Activated CD4-positive, alpha-beta T cell treated with anti-CD3 and anti-CD28 coated beads, Interleukin-2, amount 10 ng/mL, durations not matched to agents 24 days and 14 days (primary cell): ENCODE data around the gene ABCC6. TPM values are rescaled to one million over a fixed set of nuclear protein-coding genes. Genes with fewer than 3 reads are reported as not detected.
"Not testable (repeated sequence)": the region's sequence is repeated elsewhere in the genome, so short reads cannot be mapped to it uniquely, and the experiment has no call there.

Source experiments
- DNase-seq: peaks from one replicate; pipeline ENCODE4 v3.0.0; 2022
- H3K27ac Mint-ChIP-seq: one replicate; pipeline ENCODE4 v1.8.0; 2022; ENCODE audit warnings: mild to moderate bottlenecking, mixed read lengths
- H3K27me3 Mint-ChIP-seq: one replicate; pipeline ENCODE4 v1.8.0; 2022; ENCODE audit warnings: mixed read lengths
- H3K36me3 Mint-ChIP-seq: one replicate; pipeline ENCODE4 v1.8.0; 2022; ENCODE audit warnings: low read depth, mild to moderate bottlenecking, mixed read lengths
- H3K4me1 Mint-ChIP-seq: one replicate; pipeline ENCODE4 v1.8.0; 2021; ENCODE audit warnings: mixed read lengths
- H3K4me3 Mint-ChIP-seq: one replicate; pipeline ENCODE4 v1.8.0; 2022; ENCODE audit warnings: mild to moderate bottlenecking, moderate library complexity, mixed read lengths
- H3K9me3 Mint-ChIP-seq: one replicate; pipeline ENCODE4 v1.8.0; 2021; ENCODE audit warnings: mixed read lengths
- intact Hi-C: fragments of 100-400 bp; cut with micrococcal nuclease; formaldehyde crosslinking; loops from one replicate; pipeline ENCODE4 v1.15.1; 2023
- total RNA-seq: library from RNA; stranded (reverse); gene quantifications from 2 replicates; pipeline ENCODE4 v1.2.3, GENCODE V29; 2022

Gene ABCC6
- total RNA-seq, 1 donor from 2014 or later, result not detected

DNA sequence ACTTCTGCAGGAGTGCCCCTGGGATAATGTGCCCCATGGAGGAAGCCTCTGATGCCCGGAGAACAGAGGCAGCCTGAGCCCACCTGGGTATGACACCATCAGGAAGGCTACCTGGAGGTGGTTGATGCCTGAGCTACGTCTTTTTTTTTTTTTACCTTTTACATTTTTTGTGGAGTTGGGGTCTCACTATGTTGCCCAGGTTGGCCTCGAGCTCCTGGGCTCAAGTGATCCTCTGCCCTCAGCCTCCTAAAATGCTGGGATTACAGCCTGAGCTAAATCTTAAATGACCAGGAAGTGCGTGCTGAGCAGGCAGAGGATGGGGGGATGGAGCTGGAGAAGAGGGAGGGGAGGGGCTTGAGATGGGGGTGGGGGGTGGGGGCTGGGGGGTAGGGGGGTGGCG is 32.7 kb downstream of the ABCC6 start:
- Mint-ChIP-seq H3K4me3 (no peak overlapping the region), H3K27me3 (peaks cover 3% of the 10 kb centered on the region), H3K36me3 (no peaks in the 10 kb centered on the region), H3K9me3 (no peaks in the 10 kb centered on the region), H3K4me1 (no peaks in the 10 kb centered on the region), H3K27ac (no peak overlapping the region)
- DNase-seq, result no peak
- intact Hi-C loops, result no loop called here

DNA sequence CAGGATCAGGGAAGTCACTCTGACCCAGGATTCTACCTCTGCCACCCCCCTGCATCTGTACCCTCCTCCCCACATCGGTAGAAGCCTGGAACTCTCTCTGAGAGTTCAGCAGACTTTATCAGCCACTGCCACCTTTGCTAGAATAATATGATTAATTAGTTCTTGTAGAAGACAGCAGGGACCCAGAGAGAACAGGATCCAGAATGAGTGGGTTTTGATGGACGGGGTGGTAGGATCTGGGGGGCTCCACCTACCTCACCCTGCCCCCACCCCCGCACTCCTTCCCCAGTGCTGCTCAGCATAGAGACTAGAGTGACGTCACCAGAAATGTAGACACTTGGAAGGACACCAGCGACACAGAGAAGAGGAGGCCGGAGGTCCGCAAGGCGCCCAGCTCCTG is 33.5 kb downstream of the ABCC6 start:
- H3K4me1 Mint-ChIP-seq, result no peaks in the 10 kb centered on the region
- H3K27ac Mint-ChIP-seq, result no peak overlapping the region
- intact Hi-C loops, result no loop called here
- H3K27me3 Mint-ChIP-seq, result peaks cover 2% of the 10 kb centered on the region
- no peaks in the 10 kb centered on the region for H3K36me3 Mint-ChIP-seq
- H3K9me3 Mint-ChIP-seq, result no peaks in the 10 kb centered on the region
- no peak for DNase-seq
- H3K4me3 Mint-ChIP-seq, result no peak overlapping the region

DNA sequence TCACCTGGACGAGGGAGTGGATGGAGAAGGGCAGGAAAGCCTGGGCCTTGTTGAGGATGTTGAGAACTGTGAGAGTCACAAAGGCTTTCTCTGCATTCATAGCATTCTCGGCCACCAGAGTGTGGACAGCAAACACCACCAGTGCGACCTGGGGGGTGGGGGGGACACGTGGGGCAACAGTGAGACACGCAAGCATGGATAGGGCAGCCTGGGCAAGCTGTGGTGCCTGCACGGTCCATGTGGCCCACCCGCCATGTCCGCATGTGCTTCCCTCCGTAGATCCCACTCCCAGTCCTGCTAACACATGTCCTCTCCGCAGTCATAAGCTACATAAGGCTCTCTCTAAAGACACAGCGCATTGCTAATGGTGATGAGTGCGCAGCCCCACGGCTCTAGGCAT is 34.5 kb downstream of the ABCC6 start:
- intact Hi-C loops, result no loop called here
- no peak for DNase-seq
- Mint-ChIP-seq H3K4me1 (no peaks in the 10 kb centered on the region), H3K27me3 (peaks cover 2% of the 10 kb centered on the region), H3K27ac (no peak overlapping the region), H3K4me3 (no peak overlapping the region), H3K36me3 (no peaks in the 10 kb centered on the region), H3K9me3 (no peaks in the 10 kb centered on the region)

DNA sequence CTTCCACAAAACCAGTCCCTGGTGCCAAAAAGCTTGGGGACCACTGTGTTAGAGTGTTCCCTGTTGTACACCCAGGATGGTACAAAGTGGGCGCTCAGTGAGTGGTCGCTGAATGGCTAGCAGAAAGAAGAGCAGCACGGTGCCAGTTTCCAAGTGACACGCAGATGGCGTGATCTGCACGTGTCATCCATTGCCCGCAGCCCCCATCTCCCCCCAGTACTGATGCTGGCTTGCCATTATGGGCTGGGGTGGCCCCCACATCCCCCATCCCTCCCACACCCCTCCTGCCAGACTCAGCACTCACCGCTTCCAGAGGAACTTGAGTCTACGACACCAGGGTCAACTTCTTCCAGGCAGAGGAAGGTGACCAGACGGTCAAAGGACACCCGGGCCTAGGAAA is 36.5 kb downstream of the ABCC6 start:
- intact Hi-C loops, result no loop called here
- H3K4me1 Mint-ChIP-seq, result no peaks in the 10 kb centered on the region
- H3K36me3 Mint-ChIP-seq, result no peaks in the 10 kb centered on the region
- H3K27me3 Mint-ChIP-seq, result peaks cover 2% of the 10 kb centered on the region
- no peaks in the 10 kb centered on the region for H3K9me3 Mint-ChIP-seq
- no peak for DNase-seq
- H3K27ac Mint-ChIP-seq, result no peak overlapping the region
- no peak overlapping the region for H3K4me3 Mint-ChIP-seq

DNA sequence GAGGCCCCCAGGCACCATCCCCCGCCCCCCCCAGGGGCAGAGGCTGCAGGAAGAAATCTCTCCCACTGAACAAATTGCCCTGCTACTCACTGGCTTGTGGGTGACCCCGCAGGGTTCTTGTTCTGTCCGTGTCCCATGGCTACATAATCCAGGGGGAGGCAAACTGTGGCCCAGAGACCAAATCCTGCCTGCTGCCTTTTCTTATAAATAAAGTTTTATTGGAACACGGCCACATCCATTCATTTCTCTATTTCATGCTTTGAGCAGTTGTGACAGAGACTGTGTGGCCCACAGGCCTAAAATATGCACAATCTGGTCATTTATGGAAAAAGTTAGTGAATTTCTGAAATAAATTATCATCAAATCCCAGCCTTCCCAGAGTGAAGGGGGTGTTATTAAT is 38.2 kb downstream of the ABCC6 start:
- DNase-seq, result no peak
- Mint-ChIP-seq H3K27ac (no peak overlapping the region), H3K4me1 (no peaks in the 10 kb centered on the region), H3K27me3 (peaks cover 2% of the 10 kb centered on the region), H3K9me3 (no peaks in the 10 kb centered on the region), H3K36me3 (no peaks in the 10 kb centered on the region), H3K4me3 (no peak overlapping the region)
- intact Hi-C loops, result no loop called here

DNA sequence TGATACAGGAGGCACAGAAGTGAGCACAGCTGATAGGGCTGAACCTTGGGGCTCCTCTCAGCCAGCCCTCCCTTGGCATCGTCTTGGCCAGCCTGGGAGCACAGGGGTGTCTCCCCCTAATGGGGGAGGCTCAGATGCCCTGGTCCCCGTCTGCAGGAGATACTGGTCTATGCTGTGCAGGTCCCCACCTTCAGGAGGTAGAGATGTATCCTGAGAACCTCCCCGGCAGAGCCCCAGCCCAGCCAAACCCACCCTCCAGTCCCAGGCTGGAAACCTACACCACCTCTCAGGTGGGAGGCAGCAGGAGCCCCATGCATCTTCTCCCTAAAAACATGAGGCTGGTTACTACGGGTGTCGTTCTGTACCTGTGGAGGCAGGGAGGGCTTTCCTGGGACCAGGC is 38.7 kb downstream of the ABCC6 start:
- Mint-ChIP-seq H3K4me1 (no peaks in the 10 kb centered on the region), H3K36me3 (no peaks in the 10 kb centered on the region), H3K4me3 (no peak overlapping the region), H3K9me3 (no peaks in the 10 kb centered on the region), H3K27me3 (peaks cover 2% of the 10 kb centered on the region), H3K27ac (no peak overlapping the region)
- intact Hi-C loops, result no loop called here
- no peak for DNase-seq

DNA sequence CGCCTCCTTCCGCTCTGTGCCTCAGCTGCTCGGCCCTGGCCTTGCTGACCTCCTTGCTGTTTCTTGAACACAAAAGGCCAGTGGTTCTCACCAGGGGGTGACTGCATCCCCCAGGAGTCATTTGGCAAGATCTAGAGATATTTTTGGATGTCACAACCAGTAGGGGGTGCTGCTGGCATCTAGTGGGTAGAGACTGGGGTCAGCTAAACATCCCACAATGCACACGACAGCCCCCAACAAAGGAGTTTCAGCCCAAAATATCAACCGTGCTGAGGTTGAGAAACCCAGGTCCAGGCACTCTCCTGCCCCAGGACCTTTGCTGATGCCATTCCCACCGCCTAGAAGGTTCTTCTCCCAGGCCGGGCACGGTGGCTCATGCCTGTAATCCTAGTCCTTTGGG is 39.7 kb downstream of the ABCC6 start:
- no peaks in the 10 kb centered on the region for H3K9me3 Mint-ChIP-seq
- no peak overlapping the region for H3K4me3 Mint-ChIP-seq
- intact Hi-C loops, result no loop called here
- DNase-seq, result no peak
- H3K36me3 Mint-ChIP-seq, result no peaks in the 10 kb centered on the region
- H3K27ac Mint-ChIP-seq, result no peak overlapping the region
- no peaks in the 10 kb centered on the region for H3K27me3 Mint-ChIP-seq
- no peaks in the 10 kb centered on the region for H3K4me1 Mint-ChIP-seq

DNA sequence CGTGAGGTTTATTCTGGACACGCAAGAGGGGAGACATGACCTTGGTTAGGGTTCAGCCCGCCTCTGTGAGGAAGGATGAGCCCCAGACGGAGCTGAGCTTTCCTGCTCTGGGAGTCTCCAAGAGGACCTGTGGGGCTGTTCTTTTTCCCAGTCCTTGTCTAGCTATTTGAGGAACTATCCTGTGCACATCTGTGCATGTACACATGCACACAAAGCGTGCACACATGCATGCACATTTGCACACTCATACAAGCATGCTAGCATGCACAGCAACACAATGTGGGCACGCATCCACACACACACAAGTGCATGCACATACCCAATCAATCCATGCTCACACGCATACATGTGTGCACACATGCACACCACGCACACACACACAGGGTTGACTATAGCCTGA is 40.4 kb downstream of the ABCC6 start:
- H3K27ac Mint-ChIP-seq, result no peak overlapping the region
- no peak overlapping the region for H3K4me3 Mint-ChIP-seq

DNA sequence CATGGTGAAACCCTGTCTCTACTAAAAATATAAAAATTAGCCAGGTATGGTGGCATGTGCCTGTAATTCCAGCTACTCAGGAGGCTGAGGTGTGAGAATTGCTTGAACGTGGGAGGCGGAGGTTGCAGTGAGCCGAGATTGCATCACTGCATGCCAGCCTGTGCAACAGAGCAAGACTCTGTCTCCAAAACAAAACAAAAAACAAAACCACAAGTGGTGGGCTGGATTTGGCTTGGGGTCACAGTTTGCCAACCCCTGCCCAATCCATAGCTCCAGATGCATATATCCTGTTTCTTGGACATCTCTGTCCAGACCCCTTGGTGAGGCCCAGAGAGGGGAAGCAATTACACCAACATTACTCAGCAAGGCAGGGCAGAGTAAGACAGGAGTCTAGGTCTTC is 41.5 kb downstream of the ABCC6 start:
- intact Hi-C loops, H3K4me1 Mint-ChIP-seq, H3K27me3 Mint-ChIP-seq, DNase-seq, H3K36me3 Mint-ChIP-seq, H3K9me3 Mint-ChIP-seq, H3K4me3 Mint-ChIP-seq, H3K27ac Mint-ChIP-seq: not testable (repeated sequence)

More for the DNA sequence above, 40.4 kb downstream of the ABCC6 start:
- Mint-ChIP-seq H3K27me3 (no peaks in the 10 kb centered on the region), H3K4me1 (no peaks in the 10 kb centered on the region), H3K36me3 (no peaks in the 10 kb centered on the region), H3K9me3 (no peaks in the 10 kb centered on the region)
- intact Hi-C loops, result no loop called here
- DNase-seq, result no peak

DNA sequence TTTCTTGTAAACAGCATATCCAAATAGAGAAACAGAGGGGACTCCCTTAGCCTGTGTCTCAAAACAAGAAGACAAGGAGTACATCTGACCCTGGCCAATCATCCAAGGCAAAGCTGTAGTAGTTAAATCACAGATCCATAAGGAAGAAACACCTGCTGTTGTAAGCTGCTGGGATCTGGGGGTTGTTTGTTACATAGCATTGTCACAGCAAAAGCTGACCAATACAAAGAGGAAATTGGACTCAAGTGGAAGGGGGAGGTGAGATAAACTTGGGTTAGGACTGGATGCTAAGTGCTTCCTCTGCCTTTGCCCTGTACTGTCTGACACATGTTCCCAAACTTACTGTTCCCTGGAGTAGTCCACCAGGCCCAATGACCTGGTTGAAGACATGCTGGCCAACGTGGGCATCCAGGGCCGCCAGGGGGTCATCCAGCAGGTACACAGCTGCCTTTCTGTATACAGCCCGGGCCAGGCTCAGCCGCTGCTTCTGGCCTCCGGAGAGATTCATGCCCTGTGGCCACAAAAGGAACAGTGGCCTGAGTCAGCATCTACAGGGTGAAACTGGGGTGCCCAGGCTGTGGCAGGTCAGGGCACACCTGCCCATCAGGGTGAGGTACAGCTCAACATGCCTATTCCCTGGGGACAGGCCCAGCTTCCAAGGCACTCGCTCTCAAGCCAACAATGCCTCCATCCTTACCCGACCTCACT is 44.7 kb downstream of the ABCC6 start:
- Mint-ChIP-seq H3K9me3 (peaks cover 8% of the 10 kb centered on the region), H3K4me1 (no peaks in the 10 kb centered on the region), H3K36me3 (no peaks in the 10 kb centered on the region), H3K27me3 (no peaks in the 10 kb centered on the region), H3K4me3 (no peak overlapping the region), H3K27ac (no peak overlapping the region)
- intact Hi-C loops, result no loop called here
- DNase-seq, result no peak

DNA sequence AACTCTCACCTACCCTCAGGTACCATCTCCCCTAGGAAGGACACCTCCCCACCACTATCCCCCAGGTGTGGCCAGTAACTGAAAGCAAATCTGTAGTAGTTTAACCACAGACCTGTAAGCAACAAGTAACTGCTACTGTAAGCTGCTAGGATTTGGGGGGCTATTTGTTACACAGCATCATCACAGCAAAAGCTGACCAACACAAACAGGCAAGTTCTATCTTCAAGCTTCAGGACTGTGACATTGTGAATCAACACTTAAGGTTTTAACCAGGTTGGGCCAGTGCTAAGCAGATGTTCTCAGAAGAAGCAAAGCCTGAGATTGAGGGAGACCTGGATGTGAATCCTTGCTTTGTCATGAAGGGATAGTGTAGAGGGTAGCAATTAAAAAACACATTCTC is 47.0 kb downstream of the ABCC6 start:
- DNase-seq, result no peak
- Mint-ChIP-seq H3K9me3 (peaks cover 8% of the 10 kb centered on the region), H3K4me1 (no peaks in the 10 kb centered on the region), H3K36me3 (no peaks in the 10 kb centered on the region), H3K27me3 (no peaks in the 10 kb centered on the region), H3K27ac (no peak overlapping the region), H3K4me3 (no peak overlapping the region)
- intact Hi-C loops, result no loop called here

DNA sequence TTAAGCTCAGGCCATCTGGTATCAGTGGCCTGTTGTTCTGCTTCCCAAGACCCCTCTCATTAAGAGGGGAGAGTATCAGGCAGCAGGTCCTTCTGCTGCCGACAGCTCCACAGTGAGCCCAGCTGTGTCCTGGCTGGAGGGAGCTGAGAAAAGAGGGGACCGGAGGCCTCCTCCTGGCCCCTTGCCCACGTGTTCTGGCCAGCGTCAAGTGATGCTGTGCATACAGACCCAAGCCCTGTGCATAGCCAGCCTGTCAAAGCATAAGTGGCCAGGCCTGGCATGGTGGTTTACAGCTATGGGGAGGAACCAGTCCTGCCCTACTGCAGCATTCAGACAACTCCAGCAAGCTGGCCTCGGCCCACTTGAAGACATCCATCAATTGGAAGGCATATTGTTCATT is 48.0 kb downstream of the ABCC6 start:
- intact Hi-C loops, result no loop called here
- Mint-ChIP-seq H3K27ac (no peak overlapping the region), H3K4me3 (no peak overlapping the region), H3K36me3 (no peaks in the 10 kb centered on the region), H3K27me3 (no peaks in the 10 kb centered on the region), H3K4me1 (no peaks in the 10 kb centered on the region), H3K9me3 (peaks cover 8% of the 10 kb centered on the region)
- DNase-seq, result no peak

DNA sequence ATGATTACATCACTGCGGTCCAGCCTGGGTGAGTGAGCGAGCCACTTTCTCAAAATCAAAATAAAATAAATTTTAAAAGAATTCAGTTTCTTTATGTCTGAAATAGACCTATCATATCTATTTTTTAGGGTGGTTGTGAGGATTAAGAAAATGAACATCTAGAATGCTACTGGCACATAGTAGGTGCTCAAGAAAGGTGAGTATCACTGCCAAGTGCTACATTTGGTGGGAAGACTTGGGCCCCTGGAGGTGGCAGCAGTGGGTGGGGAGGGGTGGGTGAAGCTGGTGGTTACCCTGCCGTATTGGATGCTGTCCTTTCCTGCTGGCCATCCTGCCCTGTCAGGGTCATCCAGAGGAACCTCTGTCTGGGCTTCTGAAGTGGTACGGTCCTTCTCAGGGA is 50.3 kb downstream of the ABCC6 start:
- no peaks in the 10 kb centered on the region for H3K4me1 Mint-ChIP-seq
- intact Hi-C loops, result no loop called here
- no peak overlapping the region for H3K4me3 Mint-ChIP-seq
- no peak for DNase-seq
- no peaks in the 10 kb centered on the region for H3K36me3 Mint-ChIP-seq
- peaks cover 8% of the 10 kb centered on the region for H3K9me3 Mint-ChIP-seq
- H3K27ac Mint-ChIP-seq, result no peak overlapping the region
- H3K27me3 Mint-ChIP-seq, result no peaks in the 10 kb centered on the region

DNA sequence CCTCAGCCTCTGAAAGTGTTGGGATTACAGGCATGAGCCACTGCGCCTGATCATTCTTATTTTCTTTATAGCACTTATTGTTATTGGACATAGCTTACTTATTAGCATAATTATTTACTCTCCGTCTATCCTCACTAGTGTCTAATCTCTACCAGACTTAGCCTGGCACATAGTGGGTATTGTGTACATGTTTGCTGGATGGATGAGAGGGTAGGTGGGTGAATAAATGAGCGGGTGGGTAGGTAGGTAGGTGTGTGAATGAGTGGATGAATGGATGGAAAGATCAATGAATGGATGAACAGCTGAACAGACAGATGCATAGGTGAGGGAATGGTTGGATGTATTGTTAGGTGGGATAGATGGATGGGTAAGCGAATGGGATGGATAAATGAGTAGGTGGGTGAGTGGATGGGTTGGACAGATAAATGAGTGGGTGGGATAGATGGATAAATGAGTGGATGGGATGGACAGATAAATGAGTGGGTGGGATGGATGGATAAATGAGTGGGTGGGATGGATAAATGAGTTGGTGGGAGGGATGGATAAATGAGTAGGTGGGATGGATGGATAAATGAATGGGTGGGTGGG is 51.9 kb downstream of the ABCC6 start:
- intact Hi-C loops, result no loop called here
- H3K27me3 Mint-ChIP-seq, result no peaks in the 10 kb centered on the region
- peak overlapping the region; percentile 22 for H3K27ac Mint-ChIP-seq
- H3K4me1 Mint-ChIP-seq, result no peaks in the 10 kb centered on the region
- peaks cover 7% of the 10 kb centered on the region for H3K9me3 Mint-ChIP-seq
- H3K4me3 Mint-ChIP-seq, result no peak overlapping the region
- DNase-seq, result no peak
- no peaks in the 10 kb centered on the region for H3K36me3 Mint-ChIP-seq

DNA sequence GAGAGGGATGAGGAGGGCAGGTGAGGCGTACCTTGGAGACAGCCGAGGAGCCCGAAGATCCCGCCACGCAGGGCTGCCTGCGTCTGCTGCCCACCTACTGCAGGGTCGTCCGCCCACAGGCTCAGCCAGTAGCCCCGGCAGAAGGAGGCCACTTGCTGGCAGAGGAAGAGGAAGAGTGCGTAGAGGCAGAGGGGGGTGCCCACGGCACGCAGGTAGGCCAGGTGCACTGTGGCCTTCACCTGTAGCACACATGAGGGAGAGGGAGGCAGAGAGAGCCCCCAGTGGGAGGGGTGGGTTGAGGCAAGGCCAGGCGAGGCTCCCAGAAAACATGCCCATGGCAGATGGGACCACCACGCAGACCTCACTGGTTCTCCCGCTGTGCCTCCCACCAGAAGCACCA is 53.7 kb downstream of the ABCC6 start:
- Mint-ChIP-seq H3K4me3 (no peak overlapping the region), H3K4me1 (no peaks in the 10 kb centered on the region), H3K9me3 (no peaks in the 10 kb centered on the region), H3K36me3 (no peaks in the 10 kb centered on the region), H3K27me3 (no peaks in the 10 kb centered on the region), H3K27ac (no peak overlapping the region)
- no peak for DNase-seq
- intact Hi-C loops, result no loop called here
